ENCODE results near the gene EYA2.

EYA2 gene

DNA sequence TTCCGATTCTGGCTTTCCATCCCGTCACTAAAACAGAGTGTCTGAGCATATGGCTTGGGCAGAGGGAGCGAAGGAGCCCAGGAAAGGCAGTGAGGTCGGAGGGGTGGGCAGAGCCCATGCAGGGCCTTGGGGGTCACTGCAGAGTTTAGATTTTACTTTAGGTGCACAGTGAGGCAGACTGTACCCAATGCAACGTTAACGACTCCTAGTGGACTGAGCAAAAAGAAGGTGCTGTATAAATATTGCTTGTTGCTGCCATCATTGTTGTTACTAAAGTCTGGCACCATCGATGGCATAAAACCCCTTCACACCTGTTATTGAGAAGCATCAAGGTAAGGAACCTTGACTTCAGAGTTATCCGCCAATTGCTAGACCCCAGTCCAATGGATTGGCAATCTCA lies 119.0 kb downstream of the EYA2 start:
- DNase-seq: no peak

DNA sequence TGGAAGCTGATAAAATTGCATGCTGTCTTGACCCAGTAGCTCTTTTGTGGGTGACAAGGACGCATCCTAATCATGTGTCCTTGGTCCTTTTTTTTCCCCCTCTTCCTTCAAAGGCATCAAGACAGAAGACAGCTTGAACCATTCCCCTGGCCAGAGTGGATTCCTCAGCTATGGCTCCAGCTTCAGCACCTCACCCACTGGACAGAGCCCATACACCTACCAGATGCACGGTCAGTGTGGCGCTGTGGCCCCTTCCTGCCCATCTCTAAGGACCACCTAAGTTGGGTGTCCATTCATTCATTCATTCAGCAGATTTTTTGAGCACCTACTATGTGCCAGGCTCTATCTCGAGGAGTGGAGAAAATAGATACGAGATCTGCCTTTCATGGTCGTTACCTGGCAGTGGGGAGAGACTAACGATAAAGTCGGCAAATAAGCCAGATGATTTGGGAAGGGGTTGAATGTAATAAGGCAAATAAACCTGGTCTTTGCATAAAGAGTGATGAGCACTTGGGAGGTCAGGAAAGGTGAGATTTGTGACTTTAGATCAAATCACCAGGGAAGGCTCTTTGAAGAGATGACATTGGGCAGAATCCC lies 121.5 kb downstream of the EYA2 start:
- DNase-seq: no peak

DNA sequence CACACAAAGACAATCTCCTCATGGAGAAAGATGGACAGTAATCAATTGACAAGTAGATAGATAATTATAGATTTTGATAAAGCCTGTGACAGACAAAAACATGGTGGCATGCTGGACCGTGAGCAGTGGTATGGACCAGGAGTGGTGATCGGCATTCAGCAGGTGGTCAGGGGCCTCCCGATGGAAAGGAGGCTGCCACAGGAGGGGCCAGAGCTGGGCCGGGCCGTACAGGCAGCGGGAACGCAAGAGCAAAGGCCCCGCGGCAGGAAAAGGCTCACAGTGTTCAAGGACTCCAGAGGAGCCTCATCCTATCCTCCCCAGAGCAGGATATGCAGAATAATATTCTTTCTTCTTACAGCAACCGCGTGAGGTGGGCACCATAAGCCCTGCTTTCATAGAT lies 123.7 kb downstream of the EYA2 start:
- DNase-seq: no peak

DNA sequence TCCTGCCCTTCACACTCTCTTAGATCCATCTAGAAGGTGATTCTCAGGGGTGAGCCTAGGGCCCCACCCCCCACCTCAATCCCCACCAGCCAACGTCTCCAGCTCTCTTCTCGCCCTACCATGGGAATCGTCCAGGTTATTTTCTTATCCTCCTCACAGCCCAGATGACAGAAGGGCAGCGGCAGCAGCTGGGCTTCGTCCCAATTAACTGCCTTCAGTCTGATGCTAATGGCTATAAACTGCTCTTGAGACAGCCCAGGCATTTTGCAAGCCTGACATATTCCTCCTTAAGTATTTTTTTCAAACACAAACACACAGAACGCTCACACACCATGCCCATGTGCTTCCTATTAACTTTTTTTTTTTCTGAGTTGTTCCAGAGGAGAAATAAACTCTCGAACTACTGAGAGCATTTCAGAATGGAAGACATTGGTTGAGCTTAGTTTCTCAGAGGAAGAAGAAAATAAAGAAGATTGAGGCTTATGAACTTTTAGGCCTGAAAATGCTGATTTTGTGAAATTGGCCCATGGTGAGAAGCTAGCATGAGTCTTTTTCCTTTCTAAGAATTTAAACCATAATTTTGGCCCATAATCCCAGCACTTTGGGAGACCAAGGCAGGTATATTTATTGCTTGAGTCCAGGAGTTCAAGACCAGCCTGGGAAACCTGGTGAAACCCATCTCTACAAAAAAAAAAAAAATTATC lies 124.6 kb downstream of the EYA2 start:
- no peak for DNase-seq

DNA sequence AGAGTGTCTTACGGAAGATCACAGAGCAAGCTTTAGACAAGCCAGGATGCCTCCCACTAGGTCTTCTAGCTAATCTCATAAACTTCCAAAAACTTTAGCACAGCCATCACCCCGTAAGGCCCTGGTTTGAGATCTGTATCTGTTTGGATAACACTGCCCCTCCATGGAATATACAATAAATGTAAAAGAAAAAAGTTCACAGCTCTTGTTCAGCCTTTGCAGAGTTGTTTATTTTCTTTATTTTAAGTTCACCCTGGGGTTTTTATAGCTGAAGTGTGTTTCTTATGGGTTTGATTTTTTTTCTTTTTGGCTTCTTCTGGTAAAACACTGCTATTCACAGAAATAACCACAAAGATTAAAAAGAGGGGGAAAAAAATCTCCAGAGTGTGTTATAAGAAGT lies 125.6 kb downstream of the EYA2 start:
- no peak for DNase-seq

DNA sequence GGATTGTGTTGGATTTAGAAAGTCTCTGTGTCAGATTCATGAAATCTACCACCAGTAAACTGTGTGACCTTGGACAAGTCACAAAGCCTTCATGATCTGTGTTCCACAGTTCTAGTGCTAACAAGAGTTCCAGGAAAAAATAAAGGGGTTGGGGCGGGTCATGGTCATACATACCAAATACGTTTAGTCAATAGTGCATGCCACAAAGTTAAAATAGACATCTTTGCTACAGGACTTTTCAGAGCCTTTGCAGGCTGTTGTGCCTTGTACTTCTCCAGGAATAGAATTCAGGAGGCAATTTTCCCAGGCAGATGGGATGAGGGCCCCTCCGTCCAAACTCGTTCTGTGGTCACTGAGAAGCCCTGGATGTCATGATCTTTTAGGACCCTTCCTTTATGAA lies 127.2 kb downstream of the EYA2 start:
- no peak for DNase-seq

DNA sequence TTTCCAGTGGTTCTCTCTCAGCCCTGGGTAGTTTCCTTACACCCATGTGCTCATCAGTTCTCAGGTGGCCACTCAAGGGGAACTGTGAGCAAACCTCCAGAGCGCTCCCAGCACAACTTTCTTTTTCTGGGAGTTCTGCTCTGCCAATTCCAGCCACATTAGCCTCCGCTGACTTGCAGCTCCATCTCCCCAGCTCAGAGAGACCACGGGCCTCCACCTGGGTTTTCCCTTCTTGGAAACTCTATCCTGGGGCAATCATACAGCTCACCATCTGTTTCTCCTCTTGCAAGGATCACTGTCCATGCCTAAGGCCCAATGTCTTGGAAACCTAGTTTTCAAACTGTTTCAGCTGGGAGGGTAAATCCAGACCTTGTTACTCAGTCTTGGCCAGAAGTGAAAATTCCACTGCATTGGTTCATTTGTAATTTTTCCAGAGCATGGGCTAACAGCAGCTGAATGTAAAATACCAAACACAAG lies 129.9 kb downstream of the EYA2 start:
- no peak for DNase-seq

DNA sequence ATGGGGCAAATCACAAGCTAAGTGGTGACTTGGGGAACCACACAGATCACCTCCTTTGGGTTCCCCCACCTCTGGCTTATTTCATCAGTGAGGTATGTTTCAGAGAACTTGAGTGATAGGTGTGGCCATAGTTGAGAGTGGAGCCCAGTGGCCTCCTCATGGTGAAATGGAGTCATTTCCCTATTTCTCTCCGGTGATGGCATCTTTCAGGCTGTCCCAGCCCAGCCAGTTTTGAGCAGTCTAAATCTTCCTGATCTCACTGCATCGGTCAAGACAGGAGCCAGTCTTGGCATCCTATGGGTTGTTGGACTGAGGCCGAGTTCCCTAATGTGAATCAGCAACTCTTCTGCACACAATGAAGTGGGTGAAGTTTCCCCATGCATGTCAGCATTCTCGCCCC lies 132.4 kb downstream of the EYA2 start:
- no peak for DNase-seq

DNA sequence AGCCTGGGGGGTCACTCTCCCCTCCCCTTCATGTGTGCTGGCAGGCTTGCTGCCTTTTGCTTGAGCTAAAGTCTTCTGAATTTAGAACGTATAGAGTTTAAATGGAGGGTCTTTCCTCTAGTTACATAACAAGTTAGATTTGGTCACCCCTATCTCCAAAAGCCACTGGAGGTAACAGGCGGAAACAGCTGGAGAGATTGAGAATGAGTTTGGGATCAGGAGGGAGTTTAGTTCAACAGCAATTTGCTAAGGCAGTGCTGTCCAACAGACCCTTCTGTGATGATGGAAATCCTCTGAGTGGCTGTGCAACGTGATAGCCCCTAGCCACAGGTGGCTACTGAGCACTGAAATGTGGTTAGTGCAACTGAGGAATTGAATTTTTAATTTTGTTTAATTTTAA lies 132.8 kb downstream of the EYA2 start:
- DNase-seq: no peak

DNA sequence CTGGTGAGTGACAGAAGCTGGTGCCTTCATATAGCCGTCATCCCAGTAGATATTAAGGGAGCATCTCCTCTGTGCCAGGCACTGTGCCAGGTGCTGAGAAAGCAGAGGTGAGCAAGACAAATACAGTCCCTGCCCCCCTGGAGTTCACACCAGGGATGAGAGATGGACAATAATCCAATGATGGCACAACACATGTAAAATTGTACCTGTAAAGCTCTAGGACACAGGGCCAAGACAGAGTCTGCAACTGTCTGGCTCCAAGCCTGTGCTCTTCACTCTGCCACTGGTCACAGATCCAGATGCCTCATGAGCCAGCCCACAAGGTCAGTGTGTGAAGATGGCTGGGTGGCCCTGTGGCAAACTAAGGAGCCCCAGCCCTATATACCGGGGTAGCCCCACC lies 133.8 kb downstream of the EYA2 start:
- DNase-seq: no peak

DNA sequence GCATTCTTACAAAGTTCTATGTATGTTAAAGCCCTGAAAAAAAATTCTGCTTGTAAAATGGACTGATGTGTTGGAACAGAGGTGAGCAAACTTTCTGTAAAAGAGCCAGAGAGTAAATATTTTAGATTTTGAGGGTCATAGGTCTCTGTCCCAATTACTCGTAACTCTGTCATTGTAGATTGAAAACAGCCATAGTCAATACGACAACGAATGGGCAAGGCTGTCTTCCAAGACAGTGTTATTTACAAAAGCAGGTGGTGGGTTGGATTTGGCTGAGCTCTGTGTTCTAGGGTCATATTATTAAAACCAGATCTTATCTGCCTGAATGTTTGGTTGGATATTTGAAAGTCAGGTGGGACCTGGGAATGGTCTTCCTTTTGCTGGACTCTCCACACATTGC lies 135.2 kb downstream of the EYA2 start:
- no peak for DNase-seq

DNA sequence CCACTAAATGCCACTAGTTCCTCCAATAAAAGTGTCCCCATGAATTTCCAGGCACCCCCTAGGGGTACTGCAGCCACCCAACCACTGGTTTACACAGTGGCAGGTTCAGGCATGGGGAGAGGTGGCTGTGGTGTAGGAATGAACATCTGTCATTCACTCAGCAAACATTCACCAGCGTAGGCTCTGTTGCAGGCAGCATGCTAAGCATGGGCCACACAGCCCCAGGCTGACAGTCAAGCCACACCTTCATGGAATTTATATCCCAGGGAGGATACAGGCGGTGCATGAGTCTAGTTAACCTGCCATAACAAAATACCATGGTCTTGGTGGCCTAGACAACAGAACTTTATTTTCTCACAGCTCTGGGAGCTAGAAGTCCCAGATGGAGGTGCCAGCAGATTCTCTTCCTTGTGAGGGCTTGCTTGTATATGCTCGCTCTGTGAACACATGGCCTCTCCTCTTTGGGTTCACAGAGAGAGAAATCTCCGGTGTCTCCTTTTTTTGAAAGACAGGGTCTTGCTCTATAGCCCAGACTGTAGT lies 135.7 kb downstream of the EYA2 start:
- DNase-seq: no peak

DNA sequence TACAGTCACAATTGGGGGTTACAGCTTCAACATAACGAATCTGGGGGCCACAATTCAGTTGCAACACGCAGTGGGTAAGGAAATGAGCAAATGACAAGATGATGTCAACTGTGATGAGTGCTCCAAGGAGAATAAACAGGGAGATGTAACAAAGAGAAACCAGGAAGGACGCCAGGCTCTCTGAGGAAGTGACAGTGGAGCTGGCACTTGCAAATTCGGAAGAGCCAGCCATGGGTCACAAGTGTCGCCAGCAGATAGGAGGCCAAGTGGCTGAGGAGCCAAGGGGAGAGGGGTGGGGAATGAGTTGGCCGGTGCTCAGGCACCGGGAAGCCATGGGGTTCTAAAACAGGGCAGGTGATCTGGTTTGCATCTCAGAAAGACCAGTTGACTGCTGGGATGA lies 136.4 kb downstream of the EYA2 start:
- no peak for DNase-seq

DNA sequence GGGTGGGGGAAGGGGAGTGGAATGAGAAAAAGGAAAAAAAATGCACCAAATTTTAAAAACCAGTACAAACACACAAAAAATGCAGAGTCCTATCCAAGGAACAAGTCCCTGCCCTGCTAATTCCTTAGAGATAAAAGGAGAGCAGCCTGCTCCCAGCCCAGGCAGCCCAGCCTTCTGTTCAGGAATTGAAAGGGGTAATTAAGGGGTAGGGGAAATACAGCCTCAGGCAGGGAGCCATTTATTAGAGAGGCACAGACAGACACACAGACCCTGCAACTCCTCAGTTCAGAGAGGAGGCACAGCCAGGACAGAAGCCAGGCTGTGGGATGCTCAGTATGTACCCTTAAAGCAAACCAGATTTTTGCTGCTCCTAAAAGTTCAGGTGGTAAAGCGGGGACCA lies 137.2 kb downstream of the EYA2 start:
- DNase-seq: no peak

DNA sequence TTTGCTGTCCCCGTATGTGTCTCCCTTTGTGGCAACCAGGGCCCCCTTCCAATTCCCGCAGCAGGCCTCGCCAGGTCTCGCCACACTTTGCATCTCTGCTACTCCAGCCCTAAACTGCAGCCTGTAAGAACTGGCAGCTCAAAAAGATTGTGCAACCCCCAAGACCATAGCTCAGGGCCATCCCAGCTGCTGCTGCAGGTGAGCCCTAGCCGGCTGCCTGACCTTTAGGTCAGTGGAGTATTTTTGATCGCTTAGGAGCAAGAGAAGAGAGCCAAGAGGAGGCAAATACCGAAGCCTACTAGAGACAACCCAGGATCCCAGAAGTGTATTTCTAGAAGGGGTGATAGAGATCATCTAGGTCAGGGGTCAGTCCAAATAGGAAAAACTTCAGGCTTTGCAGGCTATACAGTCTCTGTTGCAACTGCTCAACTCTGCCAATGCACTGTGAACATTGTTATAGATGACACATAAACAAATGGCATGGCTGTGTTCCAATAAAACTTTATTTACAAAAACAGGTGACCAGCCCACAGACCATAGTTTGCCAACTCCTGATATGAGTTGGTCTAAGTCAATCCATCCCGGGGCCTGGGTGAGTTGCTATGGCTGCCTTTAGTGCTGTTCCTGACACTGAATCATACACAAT lies 138.4 kb downstream of the EYA2 start:
- DNase-seq: no peak

DNA sequence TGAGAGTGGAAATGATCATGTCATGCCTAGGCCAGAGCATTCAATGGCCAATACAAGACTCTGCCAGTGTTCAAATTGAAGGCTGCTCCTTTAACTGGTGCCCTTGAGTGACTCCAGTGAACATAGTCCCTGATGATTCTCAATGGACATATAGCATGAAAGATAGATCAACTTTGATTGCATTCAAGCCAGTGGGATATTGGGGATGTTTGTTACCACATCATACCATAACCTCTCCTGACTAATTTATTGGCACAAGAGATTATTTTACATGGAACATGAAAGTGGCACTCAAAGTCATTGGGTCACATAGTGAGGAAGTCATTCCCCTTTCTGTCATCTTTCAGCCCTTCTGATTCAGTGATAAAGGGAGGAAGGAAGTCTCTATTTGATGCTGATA lies 139.0 kb downstream of the EYA2 start:
- no peak for DNase-seq

DNA sequence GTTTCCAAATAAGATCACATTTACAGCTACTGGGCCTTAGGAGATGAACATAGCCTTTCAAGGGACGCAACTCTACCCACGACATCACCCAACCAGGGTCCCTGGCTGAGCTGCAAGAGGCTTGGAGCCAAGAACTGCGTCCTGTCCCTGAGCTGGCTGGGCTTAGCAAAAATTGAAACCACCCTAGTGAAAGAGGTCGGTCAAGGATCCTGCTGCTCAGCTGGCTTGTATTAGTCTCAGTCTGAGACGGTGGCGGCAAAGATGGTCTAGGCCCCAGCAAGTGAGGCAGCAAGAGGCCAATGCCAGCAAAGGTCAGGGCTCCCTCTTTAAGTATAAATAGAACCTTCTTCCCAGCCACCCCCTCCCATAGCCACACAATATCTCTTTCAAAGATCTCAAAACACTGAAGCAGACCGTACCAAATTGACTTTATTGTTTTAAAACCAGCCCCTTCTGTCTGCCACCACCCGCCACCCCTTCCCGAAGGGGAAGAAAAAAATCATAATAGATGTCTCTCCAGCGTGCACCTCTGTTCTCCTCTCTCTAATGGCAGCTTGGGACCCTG lies 140.5 kb downstream of the EYA2 start:
- no peak for DNase-seq

DNA sequence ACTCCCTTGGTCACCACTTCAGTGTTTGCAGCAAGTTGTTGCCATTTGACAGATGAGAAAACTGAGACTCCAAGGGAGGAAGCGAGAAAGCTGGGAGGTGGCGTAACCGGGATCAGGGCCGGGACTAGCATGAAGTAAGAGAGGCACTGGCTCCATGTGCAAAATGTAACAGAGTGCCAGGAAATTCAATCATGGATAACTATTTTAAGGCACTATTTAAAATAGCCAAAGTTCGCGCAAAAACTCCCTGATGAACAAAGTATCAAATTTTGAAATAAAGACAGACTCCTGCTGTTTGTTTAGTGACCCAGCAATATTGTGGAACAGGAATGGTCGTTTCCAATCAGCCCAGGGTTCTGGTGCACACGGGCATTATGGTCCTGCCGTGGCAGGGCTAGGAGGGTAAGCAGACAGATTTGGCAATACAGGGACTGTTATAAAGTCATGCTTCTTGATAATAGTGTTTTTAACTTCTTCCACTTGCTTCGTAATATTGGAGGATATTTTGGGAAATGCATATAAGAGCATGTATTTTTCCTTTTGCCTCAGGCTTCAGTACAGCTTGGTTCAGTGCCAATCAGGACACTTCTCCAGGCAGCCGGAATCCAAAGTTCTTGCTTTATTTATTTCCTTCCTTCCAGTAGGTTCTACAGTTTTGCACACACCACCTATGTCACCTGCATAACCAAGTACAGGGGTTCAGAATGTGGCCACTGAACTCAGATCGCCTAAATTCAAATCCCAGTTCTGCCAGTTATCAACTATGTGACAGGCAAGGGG lies 141.6 kb downstream of the EYA2 start:
- no peak for DNase-seq

DNA sequence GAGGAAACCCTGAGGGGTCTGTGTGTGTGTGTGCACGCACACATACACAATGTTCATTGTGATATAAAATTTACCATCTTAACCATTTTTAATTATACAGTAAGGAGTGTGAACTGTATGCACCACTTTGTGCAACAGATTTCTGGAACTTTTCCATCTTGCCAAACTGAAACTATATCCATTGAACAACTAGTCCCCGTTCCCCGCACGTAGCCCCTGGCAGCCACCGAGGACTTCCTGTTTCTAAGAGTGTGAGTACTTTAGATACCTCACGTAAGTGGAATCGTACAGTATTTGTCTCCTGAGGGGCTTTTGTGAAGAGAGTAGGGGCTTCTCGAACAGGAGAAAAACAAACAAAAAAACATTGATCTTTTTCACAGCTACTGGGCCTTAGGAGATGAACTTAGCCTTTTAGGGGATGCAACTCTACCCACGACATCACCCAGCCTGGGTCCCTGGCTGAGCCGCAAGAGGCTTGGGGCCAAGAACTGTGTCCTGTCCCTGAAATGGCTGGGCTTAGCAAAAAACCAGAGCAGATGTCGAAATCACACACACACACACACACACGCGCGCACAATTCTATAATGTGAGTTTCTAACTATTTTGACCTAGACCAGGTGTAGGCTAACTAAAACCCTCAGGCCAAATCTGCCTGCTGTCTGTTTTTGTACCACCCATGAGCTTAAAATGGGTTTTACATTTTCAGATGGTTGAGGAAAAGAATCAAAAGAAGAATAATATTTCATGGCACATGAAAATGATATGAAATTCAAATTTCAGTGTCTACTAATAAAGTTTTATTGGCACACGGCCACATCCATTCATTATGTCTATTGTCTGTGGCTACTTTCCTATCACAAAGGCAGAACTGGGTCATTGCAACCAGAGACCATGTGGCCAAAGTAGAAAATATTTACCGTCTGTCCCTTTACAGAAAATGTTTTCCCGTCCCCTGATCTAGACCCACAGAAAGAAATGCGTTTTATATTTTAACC lies 144.2 kb downstream of the EYA2 start:
- no peak for DNase-seq

DNA sequence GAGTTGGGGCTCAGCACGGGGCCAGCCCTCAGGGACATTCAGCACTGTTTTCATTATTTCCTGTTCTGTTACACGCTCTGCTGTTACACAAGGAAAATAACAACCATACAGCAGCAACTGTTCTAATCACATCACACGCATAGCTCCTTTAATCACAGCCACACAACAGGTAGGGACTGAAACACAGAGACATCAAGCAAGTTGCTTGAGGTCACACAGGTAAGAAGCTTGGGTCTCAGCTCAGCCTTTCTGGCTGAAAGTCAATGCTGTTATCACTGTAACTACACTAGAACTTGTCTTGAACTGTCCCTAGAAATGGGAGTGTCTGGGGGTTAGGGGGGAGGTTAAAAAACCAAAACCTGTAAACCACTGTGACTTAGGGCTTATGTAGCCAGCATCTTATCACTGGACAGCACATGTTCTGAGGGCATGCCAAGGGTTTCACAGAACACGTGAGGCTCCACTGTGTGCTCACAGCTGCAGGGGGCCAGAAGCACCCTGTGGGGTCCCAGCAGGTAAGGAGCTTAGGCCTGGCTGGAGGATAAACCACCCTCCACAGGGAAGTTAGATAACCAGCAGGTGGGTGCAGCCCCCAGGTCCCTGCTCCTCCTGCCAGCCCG lies 146.0 kb downstream of the EYA2 start:
- DNase-seq: no peak

DNA sequence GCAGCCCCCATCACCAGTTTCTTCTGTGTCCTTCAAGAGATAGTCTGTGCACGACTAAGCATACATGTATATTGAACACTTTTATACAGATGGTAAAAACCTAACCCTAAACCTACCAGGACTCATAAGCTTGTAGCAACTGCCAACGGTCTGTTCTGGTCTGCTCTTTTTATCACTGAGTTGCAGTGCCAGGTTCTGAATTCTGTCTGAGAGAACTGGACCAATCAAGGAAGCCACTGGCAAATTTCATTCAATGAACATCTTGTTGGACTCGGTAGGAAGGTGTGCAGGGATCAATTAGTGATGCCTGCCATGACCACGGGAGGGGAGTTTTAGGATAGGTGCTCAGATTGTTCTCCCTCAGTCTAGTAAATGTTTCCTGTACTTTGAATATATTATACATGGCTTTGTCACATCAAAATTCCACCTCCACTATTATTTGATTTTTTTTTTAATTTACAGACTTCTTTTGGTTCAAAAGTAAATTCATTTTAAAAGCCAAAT lies 146.8 kb downstream of the EYA2 start:
- DNase-seq: no peak

All from activated CD4-positive, alpha-beta T cell treated with anti-CD3 and anti-CD28 coated beads, Interleukin-2, Interleukin-6, amounts not matched to agents 100 ng/mL and 50 ng/mL, durations not matched to agents 16 hours and 8 hours (primary cell).